ENCODE results near the gene CACNB4. TPM values are rescaled to one million over a fixed set of nuclear protein-coding genes. Genes with fewer than 3 reads are reported as not detected.

The CACNB4 gene
- total RNA-seq, 1 donor from 2014 or later: 17.3 TPM

DNA sequence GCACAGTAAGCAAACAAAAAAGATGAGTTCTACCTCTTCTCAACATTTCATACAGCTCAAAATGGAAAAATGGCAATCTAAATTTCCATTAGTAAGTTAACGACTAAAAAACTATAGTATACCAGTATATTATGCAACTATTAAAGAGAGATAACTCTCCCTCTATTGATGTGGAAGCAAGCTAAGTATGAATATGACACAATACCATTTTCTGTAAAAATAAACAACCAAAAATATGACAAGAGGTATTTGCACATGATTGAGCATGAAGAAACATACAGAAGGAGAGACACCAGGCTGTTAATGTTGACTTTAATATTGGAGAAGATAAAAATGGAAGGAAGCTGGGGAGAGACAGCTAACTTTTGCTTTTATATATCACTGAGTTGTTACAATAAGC lies 167.1 kb downstream of the CACNB4 start:
- DNase-seq (no peak), ATAC-seq (no peak)
- Histone ChIP-seq H3K27ac (no peak overlapping the region), H3K4me1 (no peaks in the 10 kb centered on the region), H3K9me3 (no peaks in the 10 kb centered on the region), H3K36me3 (no peaks in the 10 kb centered on the region), H3K27me3 (ENCODE audit: low read depth) (no peaks in the 10 kb centered on the region), H3K4me3 (no peak overlapping the region)
- TF ChIP-seq, protein P1, sequence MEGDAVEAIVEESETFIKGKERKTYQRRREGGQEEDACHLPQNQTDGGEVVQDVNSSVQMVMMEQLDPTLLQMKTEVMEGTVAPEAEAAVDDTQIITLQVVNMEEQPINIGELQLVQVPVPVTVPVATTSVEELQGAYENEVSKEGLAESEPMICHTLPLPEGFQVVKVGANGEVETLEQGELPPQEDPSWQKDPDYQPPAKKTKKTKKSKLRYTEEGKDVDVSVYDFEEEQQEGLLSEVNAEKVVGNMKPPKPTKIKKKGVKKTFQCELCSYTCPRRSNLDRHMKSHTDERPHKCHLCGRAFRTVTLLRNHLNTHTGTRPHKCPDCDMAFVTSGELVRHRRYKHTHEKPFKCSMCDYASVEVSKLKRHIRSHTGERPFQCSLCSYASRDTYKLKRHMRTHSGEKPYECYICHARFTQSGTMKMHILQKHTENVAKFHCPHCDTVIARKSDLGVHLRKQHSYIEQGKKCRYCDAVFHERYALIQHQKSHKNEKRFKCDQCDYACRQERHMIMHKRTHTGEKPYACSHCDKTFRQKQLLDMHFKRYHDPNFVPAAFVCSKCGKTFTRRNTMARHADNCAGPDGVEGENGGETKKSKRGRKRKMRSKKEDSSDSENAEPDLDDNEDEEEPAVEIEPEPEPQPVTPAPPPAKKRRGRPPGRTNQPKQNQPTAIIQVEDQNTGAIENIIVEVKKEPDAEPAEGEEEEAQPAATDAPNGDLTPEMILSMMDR (IDR thresholded peaks at IDR 0.05): no peak
- intact Hi-C loops (cut with DNase I): no loop called here

DNA sequence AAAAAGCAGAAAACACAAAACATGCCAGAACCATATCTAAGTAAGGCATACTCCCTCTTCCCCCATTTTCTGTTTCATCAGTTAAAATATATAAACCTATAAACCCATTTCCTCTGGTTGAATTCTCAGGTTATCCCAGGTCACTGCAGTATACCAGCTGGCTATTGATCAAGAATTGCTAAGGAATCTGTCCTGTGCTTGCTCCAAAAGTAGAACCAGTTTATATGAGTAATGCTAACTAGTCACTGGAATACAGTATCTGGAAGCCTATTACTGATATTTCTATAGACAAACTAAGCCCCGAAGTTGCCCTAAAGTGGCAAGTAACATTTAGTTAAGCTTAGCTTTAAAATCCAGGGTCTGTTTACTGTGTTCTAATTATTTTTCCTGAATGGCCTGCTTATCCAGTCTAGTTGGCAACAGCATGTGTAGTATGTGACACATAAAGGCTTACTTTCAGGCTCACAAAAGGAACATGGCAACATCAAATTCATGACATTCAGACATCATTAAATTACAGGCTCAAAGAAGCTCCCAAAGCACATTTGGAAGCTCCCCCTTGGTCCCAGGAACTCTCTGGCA lies 167.7 kb downstream of the CACNB4 start:
- intact Hi-C loops (cut with DNase I): no loop called here
- TF ChIP-seq, protein P1 (IDR thresholded peaks at IDR 0.05): no peak

GRCh38 chr2:151930042-151930441 lies 168.8 kb downstream of the CACNB4 start:
- DNase-seq (no peak), ATAC-seq (no peak)
- no peak overlapping the region for H3K27ac ChIP-seq
- TF ChIP-seq, protein P1 (IDR thresholded peaks at IDR 0.05): no peak
- intact Hi-C loops (cut with DNase I): no loop called here
- no peaks in the 10 kb centered on the region for H3K27me3 ChIP-seq (ENCODE audit: low read depth)
- no peak overlapping the region for H3K4me3 ChIP-seq
- H3K9me3 ChIP-seq: no peaks in the 10 kb centered on the region
- H3K4me1 ChIP-seq: no peaks in the 10 kb centered on the region
- no peaks in the 10 kb centered on the region for H3K36me3 ChIP-seq

More for the DNA sequence above, 167.7 kb downstream of the CACNB4 start:
- Histone ChIP-seq H3K4me3 (no peak overlapping the region), H3K36me3 (no peaks in the 10 kb centered on the region), H3K27ac (no peak overlapping the region), H3K27me3 (ENCODE audit: low read depth) (no peaks in the 10 kb centered on the region), H3K4me1 (no peaks in the 10 kb centered on the region), H3K9me3 (no peaks in the 10 kb centered on the region)
- ATAC-seq (no peak), DNase-seq (no peak)

- H3K27ac ChIP-seq: no peak overlapping the region
- no peaks in the 10 kb centered on the region for H3K9me3 ChIP-seq
- no peaks in the 10 kb centered on the region for H3K27me3 ChIP-seq (ENCODE audit: low read depth)
- DNase-seq (no peak), ATAC-seq (peak; percentile 42 to 68)
- H3K4me3 ChIP-seq: no peak overlapping the region
- TF ChIP-seq, protein P1 (IDR thresholded peaks at IDR 0.05): no peak
- peaks cover 5% of the 10 kb centered on the region for H3K4me1 ChIP-seq
- intact Hi-C loops (cut with DNase I): no loop called here
- no peaks in the 10 kb centered on the region for H3K36me3 ChIP-seq
These were observed 170.5 kb downstream of the CACNB4 start for GRCh38 chr2:151928380-151928779.

DNA sequence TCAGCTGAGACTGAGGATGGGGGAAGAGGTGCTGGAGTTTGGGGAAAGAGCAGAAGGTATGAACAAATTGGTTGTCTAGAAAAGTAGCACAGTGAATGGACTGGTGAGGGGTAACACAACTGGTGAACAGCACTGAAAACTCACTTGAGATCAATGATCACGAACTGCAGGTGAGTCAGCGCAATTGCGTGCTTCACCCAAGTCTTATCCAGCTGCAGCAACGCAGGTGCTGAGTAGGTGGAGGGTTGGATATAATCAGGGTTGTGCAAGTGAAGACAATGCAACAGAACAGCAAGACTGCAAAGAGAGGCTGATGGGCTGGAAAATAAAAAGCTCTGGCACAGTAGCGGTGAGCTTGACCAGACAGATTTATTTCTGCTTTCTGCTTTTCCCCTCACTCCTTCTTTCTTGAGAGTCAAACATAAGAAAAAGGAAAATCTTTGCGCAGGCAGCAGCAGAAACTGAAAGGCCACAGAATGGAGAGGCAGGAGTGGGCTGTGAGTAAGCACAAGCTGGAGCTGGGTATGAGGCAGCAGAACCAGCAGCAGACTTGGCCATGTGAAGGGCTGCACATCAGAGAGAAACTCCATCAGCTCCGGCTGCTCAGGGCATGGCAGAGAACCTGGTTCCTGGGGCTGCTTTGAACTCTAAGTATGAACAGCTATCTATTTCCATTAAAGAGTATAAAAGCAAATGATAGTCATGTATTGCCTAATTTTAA lies 171.2 kb downstream of the CACNB4 start:
- DNase-seq: no peak
- no peaks in the 10 kb centered on the region for H3K9me3 ChIP-seq
- H3K4me1 ChIP-seq: peaks cover 12% of the 10 kb centered on the region
- ATAC-seq: peak; percentile 28 to 44
- no peak overlapping the region for H3K27ac ChIP-seq
- no peaks in the 10 kb centered on the region for H3K36me3 ChIP-seq
- no peaks in the 10 kb centered on the region for H3K27me3 ChIP-seq (ENCODE audit: low read depth)
- no peak overlapping the region for H3K4me3 ChIP-seq
- TF ChIP-seq, protein P1 (IDR thresholded peaks at IDR 0.05): no peak
- intact Hi-C loops (cut with DNase I): no loop called here
